Breast epithelium (tissue), 4 donors: ENCODE measurements around the gene D2HGDH. TPM values are rescaled to one million over a fixed set of nuclear protein-coding genes. Genes with fewer than 3 reads are reported as not detected.
"Not testable (repeated sequence)": the region's sequence is repeated elsewhere in the genome, so short reads cannot be mapped to it uniquely, and the experiment has no call there.

Source experiments
- DNase-seq, 2 donors: peaks; one replicate each; pipeline ENCODE4 v3.0.0-alpha.2; 2019; ENCODE audit warnings: low spot score in 2 of 2
- H3K27ac ChIP-seq, 2 donors: fragments of 200-600 bp; sonication (generic) in 1 of 2; one replicate each; pipeline ENCODE4 v1.5.1; 2016 to 2019; ENCODE audit warnings: mild to moderate bottlenecking in 1 of 2
- H3K27me3 ChIP-seq, 2 donors: fragments of 200-600 bp; sonication (generic) in 1 of 2; one replicate each; pipeline versions ENCODE4 v1.5.1 to v1.6.0; 2017 to 2019; ENCODE audit warnings: control low read depth in 1 of 2, mild to moderate bottlenecking in 1 of 2
- H3K36me3 ChIP-seq: fragments of 200-600 bp; one replicate; pipeline ENCODE4 v1.5.1; 2019
- H3K4me1 ChIP-seq, 2 donors: fragments of 200-600 bp; sonication (generic); one replicate each; pipeline ENCODE4 v1.5.1; 2016 to 2019; ENCODE audit warnings: control low read depth in 1 of 2
- H3K4me3 ChIP-seq, 3 donors: fragments of 200-600 bp; sonication (generic); 1 replicate in 2 of 3; 2 replicates in 1 of 3; pipeline ENCODE4 v1.5.1; 2016 to 2019; ENCODE audit warnings: mild to moderate bottlenecking in 3 of 3, moderate library complexity in 2 of 3
- H3K9me3 ChIP-seq, 2 donors: fragments of 200-600 bp; sonication (generic) in 1 of 2; one replicate each; pipeline ENCODE4 v1.5.1; 2016 to 2019; ENCODE audit warnings: control low read depth in 1 of 2
- CTCF ChIP-seq, 3 donors: fragments of 450-650 bp; IDR thresholded peaks; one replicate each; pipeline ENCODE4 v1.5.1; 2016 to 2017; ENCODE audit warnings: antibody characterized with exemption in 3 of 3, mild to moderate bottlenecking in 3 of 3, moderate library complexity in 3 of 3
- POLR2A ChIP-seq: fragments of 450-650 bp; IDR thresholded peaks from one replicate; pipeline ENCODE4 v1.6.1; 2016; ENCODE audit warnings: antibody characterized with exemption, mild to moderate bottlenecking, moderate library complexity
- POLR2AphosphoS5 ChIP-seq, 3 donors: sonication (generic); formaldehyde crosslinking; IDR thresholded peaks; one replicate each; pipeline ENCODE4 v1.6.1; 2017; ENCODE audit warnings: antibody characterized with exemption in 3 of 3
- intact Hi-C: fragments of 100-400 bp; cut with DNase I; formaldehyde crosslinking; loops from one replicate; pipeline ENCODE4 v1.15.1; 2023; ENCODE audit warnings: low total_unique reads
- total RNA-seq, 3 donors: library from RNA; depleted of rRNA; stranded (reverse); fragments of >200 nt; gene quantifications; one replicate each; pipeline ENCODE4 v1.1.0, GENCODE V29; 2016

The D2HGDH gene
- total RNA-seq, 3 donors from 2014 or later = 16.3 to 29.2 (median 22.2) TPM

GRCh38 chr2:241738040-241738686 is 3.7 kb downstream of the D2HGDH start:
- H3K27ac ChIP-seq = no peak overlapping the region
- no peak for DNase-seq
- no peaks in the 10 kb centered on the region for H3K9me3 ChIP-seq
- TF ChIP-seq CTCF (IDR thresholded peaks at IDR 0.05) (no peak), POLR2A (no peak), POLR2AphosphoS5 (IDR thresholded peaks at IDR 0.05) (no peak)
- intact Hi-C loops = no loop called here
- no peak overlapping the region for H3K4me3 ChIP-seq
- no peaks in the 10 kb centered on the region for H3K4me1 ChIP-seq
- H3K27me3 ChIP-seq = no peaks in the 10 kb centered on the region
- no peaks in the 10 kb centered on the region for H3K36me3 ChIP-seq

GRCh38 chr2:241739177-241739576 is 4.7 kb downstream of the D2HGDH start:
- DNase-seq = no peak
- Histone ChIP-seq H3K4me3 (no peak overlapping the region), H3K36me3 (no peaks in the 10 kb centered on the region), H3K4me1 (no peaks in the 10 kb centered on the region), H3K27ac (no peak overlapping the region), H3K27me3 (no peaks in the 10 kb centered on the region), H3K9me3 (no peaks in the 10 kb centered on the region)
- intact Hi-C loops = no loop called here
- no peak for TF ChIP-seq POLR2AphosphoS5 (IDR thresholded peaks at IDR 0.05)
- no peak for TF ChIP-seq POLR2A
- no peak for TF ChIP-seq CTCF (IDR thresholded peaks at IDR 0.05)

GRCh38 chr2:241739651-241740050 is 5.2 kb downstream of the D2HGDH start:
- H3K9me3 ChIP-seq = no peaks in the 10 kb centered on the region
- no peaks in the 10 kb centered on the region for H3K27me3 ChIP-seq
- no peak for DNase-seq
- no peak overlapping the region for H3K27ac ChIP-seq
- H3K4me3 ChIP-seq = no peak overlapping the region
- no peak for TF ChIP-seq POLR2AphosphoS5 (IDR thresholded peaks at IDR 0.05)
- no peak for TF ChIP-seq POLR2A
- no peak for TF ChIP-seq CTCF (IDR thresholded peaks at IDR 0.05)
- intact Hi-C loops = no loop called here
- H3K36me3 ChIP-seq = no peaks in the 10 kb centered on the region
- H3K4me1 ChIP-seq = no peaks in the 10 kb centered on the region

- no peak for DNase-seq
- TF ChIP-seq POLR2AphosphoS5 (IDR thresholded peaks at IDR 0.05) (no peak), POLR2A (no peak), CTCF (IDR thresholded peaks at IDR 0.05) (no peak)
- H3K9me3 ChIP-seq = no peaks in the 10 kb centered on the region
- no peaks in the 10 kb centered on the region for H3K27me3 ChIP-seq
- no peak overlapping the region for H3K4me3 ChIP-seq
- H3K36me3 ChIP-seq = no peaks in the 10 kb centered on the region
- intact Hi-C loops = no loop called here
- no peak overlapping the region for H3K27ac ChIP-seq
- H3K4me1 ChIP-seq = no peaks in the 10 kb centered on the region
Observed at GRCh38 chr2:241741016-241741415, 6.6 kb downstream of the D2HGDH start.

GRCh38 chr2:241742320-241742939 is 8.0 kb downstream of the D2HGDH start:
- H3K4me1 ChIP-seq = no peaks in the 10 kb centered on the region
- intact Hi-C loops = no loop called here
- no peaks in the 10 kb centered on the region for H3K27me3 ChIP-seq
- no peak for DNase-seq
- no peak overlapping the region for H3K27ac ChIP-seq
- H3K36me3 ChIP-seq = no peaks in the 10 kb centered on the region
- TF ChIP-seq POLR2AphosphoS5 (IDR thresholded peaks at IDR 0.05) = no peak
- no peaks in the 10 kb centered on the region for H3K9me3 ChIP-seq
- no peak overlapping the region for H3K4me3 ChIP-seq

- intact Hi-C loops, H3K27ac ChIP-seq, H3K4me1 ChIP-seq, DNase-seq, H3K36me3 ChIP-seq, H3K9me3 ChIP-seq, H3K4me3 ChIP-seq, H3K27me3 ChIP-seq: not testable (repeated sequence)
Observed at GRCh38 chr2:241743008-241743407, 8.6 kb downstream of the D2HGDH start.
